PC-3 (cell line): ENCODE results near the gene IL21.

Experiments used
- CTCF ChIP-seq: fragments of 300-600 bp; sonication (generic); conservative IDR thresholded peaks from 2 replicates; pipeline ENCODE4 v1.5.1; 2017; ENCODE audit warnings: antibody characterized with exemption, low read depth, mild to moderate bottlenecking, low read length
- EZH2 ChIP-seq: fragments of 300-600 bp; sonication (generic); IDR thresholded peaks from one replicate; pipeline ENCODE4 v1.6.1; 2017; ENCODE audit warnings: antibody characterized with exemption, mild to moderate bottlenecking, low read length; ENCODE audit not compliant: unreplicated experiment

GRCh38 chr4:122583906-122584305, 37.0 kb downstream of the IL21 start:
- TF ChIP-seq CTCF = no peak
- TF ChIP-seq EZH2 = no peak
